MV-4-11 (cell line): ENCODE data around the gene WDR37.
"Not testable (repeated sequence)": the region's sequence is repeated elsewhere in the genome, so short reads cannot be mapped to it uniquely, and the experiment has no call there.

ENCODE experiments used
- DNase-seq: peaks from one replicate; lab custom pipeline; 2025; lab: John Stamatoyannopoulos, UW

The WDR37 gene

DNA sequence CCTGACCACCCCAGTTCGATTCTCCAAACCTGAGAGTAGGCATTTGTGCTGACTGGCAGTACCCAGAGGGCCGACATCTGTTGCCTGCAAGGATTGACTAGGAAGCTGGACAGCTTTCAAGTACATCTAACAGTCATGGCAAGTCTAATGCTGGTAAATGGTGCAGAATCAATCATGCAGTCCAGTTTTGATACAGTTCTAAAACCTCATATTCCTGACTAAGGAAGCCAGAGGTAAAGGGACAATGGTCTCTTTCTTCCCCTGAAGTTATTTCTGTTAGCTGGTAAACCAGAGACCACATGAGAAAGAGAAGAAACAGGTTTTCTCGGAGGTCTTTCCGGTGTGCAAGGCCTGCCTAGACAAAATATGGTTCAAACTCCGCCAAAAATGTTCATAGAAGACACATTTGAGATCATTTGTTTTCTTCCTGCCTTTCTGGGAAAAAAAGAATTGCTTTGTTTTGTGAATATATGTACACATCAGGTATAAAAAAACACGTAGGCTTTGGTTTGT lies 97.1 kb downstream of the WDR37 start:
- DNase-seq: no peak

- no peak for DNase-seq
These were observed 97.7 kb downstream of the WDR37 start for GRCh38 chr10:1153805-1154351.

GRCh38 chr10:1154531-1155295 lies 98.5 kb downstream of the WDR37 start:
- DNase-seq: no peak

- no peak for DNase-seq
These were observed 99.8 kb downstream of the WDR37 start for GRCh38 chr10:1155791-1156615.

DNA sequence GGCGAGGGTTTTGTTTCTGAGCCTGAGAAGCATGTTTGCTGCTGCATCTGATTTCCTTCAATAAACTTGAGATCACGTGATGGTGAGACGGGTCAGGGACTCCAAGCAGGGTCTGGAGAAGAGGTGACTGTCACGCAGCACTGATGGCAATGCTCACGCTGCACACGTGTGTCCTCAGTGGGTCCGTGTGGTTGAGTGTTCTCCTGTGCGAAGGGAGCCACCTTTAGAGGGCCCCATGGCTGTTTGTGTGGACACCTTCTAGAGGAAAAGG lies 100.4 kb downstream of the WDR37 start:
- no peak for DNase-seq

DNA sequence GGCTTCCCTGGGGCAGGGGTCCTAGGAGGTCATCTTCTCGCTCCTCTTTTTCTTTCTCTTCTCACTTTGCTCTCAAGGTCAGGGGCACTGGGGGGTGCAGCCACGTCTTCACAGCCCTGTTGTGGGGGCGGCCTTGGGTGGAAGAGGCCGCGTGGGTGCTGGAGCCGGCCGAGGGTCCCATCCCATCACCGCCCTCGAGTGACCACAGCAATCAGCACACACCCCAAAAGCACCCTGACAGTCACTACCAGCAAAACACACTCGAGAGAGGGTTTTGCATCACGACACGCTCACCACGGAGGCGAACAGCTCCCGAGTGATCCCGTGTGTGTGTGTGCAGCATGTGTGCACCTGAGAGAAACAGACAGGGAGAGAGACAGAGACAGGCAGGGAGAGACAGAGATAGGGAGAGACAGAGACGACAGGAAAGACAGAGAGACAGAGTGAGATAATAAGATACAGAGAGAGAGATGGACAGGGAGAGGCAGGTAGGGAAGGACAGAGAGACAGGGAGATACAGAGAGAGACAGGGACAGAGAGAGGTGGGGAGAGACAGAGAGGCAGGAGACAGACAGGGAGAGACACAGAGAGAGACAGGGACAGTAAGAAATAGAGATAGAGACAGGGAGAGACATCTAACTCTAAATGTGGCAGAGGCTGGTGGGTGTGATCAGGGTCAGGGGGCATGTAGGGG lies 100.9 kb downstream of the WDR37 start:
- no peak for DNase-seq

DNA sequence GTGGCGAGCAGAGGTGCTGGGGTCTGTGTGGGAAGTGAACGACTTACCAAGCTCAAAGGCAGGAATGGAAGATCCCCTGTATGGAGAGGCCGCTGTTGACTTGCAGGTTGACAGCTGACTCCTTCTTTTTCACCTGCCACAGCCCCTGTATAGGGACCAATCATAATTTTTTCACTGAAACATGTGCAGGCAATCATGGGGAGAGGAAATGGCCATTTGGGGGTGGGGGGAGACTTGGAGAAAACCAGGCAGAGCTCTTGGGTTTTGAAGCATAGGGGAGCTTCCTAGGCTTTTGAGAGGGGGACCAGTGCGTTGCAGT lies 101.4 kb downstream of the WDR37 start:
- DNase-seq: no peak

DNA sequence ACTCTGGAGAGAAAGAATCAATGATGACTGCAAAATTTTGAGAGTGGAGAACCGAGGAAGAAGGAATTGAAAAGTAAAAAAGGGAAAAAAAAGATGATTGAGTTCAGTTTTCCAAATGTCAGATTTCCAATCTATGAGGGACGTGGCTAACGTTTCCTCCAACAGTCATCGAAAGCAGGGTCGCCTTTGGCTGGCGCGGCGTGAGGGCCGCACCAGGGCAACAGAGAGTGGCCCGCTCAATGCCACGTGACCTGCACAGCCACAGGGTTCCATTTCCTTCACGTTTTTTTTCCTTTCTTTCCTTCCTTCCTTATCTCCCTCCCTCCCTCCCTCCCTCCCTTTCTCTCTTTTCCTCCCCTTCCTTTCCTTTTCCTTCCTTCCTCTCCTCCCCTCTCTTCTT lies 101.9 kb downstream of the WDR37 start:
- no peak for DNase-seq

- not testable (repeated sequence) for DNase-seq
These were observed 102.4 kb downstream of the WDR37 start for GRCh38 chr10:1158536-1158935.

- no peak for DNase-seq
These were observed 103.2 kb downstream of the WDR37 start for GRCh38 chr10:1159131-1160061.

DNA sequence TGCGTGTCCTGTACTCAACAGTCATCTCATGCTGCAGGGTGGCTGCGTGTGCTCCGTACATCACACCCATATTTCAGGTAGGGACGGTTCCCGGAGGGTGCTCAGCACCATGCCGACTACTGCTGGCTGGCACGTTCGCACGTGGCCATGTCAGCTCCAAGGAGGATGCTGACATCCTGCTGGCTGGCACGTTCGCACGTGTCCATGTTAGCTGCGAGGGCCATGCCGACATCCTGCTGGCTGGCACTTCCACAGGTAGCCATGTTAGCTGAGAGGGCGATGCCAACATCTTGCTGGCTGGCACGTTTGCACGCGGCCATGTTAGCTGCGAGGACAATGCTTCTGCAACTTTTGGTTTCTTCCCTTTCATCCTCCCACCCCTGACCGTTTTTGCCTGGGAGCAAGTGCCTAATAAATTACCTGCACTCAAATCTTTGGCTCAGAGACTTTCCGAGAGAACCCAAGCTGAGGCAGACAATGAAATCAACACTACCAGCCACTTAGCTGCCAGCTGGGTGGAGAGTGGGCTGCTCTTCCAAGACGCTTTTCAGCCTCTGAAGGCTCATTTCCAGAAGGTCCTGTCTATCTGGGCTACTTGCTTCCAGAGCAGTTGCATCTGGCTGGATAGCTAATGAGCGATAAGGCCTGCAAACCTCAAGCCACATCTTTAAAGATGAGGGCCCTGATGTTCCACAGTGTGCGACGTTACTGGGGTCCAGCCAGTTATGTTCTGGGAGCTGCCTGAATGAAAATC lies 104.6 kb downstream of the WDR37 start:
- no peak for DNase-seq

GRCh38 chr10:1161315-1161673 lies 105.1 kb downstream of the WDR37 start:
- not testable (repeated sequence) for DNase-seq

DNA sequence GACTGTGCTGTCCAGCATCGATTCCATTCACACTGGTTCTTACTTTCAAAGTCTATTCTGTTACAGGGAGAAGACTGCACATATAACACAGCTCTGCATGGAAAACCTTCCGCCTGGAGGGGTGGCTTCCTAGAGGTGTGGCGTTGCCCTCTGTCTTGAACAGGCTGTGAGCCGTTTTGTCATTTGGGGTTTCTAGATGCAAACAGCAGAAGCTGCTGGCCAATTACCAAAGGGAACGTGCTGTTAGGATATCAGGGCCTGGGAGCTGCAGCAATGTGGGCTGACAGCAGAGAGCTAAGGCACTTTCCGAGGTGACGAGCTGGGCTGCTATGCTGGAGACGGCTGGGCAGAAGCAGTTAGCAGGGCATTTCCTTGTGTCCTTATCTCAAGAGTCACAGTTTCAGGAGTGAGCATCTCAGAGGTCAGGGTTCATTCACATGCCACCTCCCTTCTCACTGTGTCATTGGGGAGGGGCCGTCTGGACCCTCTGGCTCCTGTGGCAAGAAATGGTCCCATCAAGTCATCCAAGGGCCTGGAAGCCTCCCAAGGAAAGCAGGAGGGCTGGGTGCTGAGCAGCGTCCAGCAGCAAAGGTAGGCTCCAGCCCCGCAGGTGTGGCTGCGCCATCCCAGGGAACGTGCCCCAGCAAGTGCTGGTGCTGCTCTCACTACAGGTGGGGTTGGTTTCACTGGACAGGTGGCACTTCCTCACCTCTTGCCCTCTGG lies 106.5 kb downstream of the WDR37 start:
- no peak for DNase-seq

DNA sequence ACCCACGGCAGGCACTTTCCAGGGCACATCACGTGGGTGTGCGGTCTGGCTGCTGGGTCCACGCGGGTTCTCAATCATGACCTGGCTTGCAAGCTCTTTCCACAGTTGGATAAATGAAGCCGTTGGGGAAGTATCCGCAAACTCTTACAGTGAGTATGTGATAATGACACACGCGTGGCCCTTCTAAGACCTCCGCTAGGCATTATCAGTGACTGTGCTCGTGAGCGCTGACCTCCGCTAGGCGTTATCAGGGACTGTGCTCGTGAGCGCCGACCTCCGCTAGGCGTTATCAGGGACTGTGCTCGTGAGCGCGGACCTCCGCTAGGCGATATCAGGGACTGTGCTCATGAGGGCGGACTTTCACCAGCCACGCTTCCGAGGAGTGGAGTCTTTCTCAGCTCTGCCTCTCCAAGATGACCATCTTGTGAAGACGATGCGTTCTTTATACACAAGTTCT lies 107.0 kb downstream of the WDR37 start:
- no peak for DNase-seq

- peak; percentile 16 for DNase-seq
These were observed 107.6 kb downstream of the WDR37 start for GRCh38 chr10:1163831-1164230.

- no peak for DNase-seq
These were observed 110.1 kb downstream of the WDR37 start for GRCh38 chr10:1166101-1166827.

- DNase-seq: no peak
These were observed 110.7 kb downstream of the WDR37 start for GRCh38 chr10:1166828-1167275.

- DNase-seq: no peak
These were observed 112.6 kb downstream of the WDR37 start for GRCh38 chr10:1168763-1169162.

GRCh38 chr10:1169186-1169885 lies 113.2 kb downstream of the WDR37 start:
- no peak for DNase-seq
